ENCODE data around the gene KRTAP10-1. TPM values are rescaled to one million over a fixed set of nuclear protein-coding genes. Genes with fewer than 3 reads are reported as not detected.

Gene KRTAP10-1
- total RNA-seq, 4 donors from 2014 or later = not detected

- Histone ChIP-seq H3K27me3 (no peaks in the 10 kb centered on the region), H3K9me3 (no peaks in the 10 kb centered on the region), H3K4me3 (no peak overlapping the region), H3K27ac (no peak overlapping the region), H3K4me1 (no peaks in the 10 kb centered on the region), H3K36me3 (no peaks in the 10 kb centered on the region)
- intact Hi-C loops (cut with DNase I; ENCODE audit: low total_unique reads) = no loop called here
- no peak for DNase-seq
- TF ChIP-seq POLR2A (IDR thresholded peaks at IDR 0.05) (no peak), CTCF (IDR thresholded peaks at IDR 0.05) (no peak)
Measured at GRCh38 chr21:44526096-44526997, 13.6 kb downstream of the KRTAP10-1 start.

DNA sequence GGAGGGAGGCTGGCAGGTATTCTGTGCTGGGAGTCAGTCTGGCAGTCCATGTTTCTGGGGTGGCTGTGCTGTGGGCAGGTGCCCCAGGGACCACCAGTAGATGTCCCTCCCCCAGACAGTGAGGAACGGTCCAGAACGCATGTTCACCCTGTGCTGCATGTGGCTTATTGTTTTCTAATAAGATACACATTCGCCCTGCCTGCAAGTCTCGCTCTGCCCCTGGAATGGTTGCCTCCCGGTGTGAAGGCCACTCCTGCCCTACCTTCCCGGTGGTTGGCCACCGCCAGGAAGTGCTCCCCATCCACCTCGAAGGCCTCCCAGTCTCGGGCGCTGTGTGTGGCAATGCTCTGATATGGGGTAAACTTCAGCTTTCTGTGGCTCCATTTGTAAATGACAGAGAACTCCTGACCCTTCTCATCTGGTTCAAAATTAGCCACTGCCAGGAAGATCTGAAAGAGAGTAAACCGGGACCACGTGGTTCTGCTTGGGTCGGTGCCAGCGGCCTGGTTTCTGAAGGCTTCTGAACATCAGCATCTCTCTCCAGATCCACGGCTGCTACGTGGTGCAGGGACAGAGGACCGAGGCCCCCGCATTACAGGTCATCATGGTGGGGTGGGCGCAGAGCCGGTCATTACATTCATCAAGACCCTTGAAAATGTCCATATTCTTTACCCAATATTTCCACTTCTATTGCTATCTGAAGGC is 14.5 kb downstream of the KRTAP10-1 start:
- Histone ChIP-seq H3K36me3 (no peaks in the 10 kb centered on the region), H3K27me3 (no peaks in the 10 kb centered on the region), H3K4me1 (no peaks in the 10 kb centered on the region), H3K9me3 (no peaks in the 10 kb centered on the region), H3K4me3 (no peak overlapping the region), H3K27ac (no peak overlapping the region)
- intact Hi-C loops (cut with DNase I; ENCODE audit: low total_unique reads) = no loop called here
- TF ChIP-seq CTCF (IDR thresholded peaks at IDR 0.05) = no peak
- no peak for TF ChIP-seq POLR2A (IDR thresholded peaks at IDR 0.05)
- peak; percentile 3 to 12 for DNase-seq

DNA sequence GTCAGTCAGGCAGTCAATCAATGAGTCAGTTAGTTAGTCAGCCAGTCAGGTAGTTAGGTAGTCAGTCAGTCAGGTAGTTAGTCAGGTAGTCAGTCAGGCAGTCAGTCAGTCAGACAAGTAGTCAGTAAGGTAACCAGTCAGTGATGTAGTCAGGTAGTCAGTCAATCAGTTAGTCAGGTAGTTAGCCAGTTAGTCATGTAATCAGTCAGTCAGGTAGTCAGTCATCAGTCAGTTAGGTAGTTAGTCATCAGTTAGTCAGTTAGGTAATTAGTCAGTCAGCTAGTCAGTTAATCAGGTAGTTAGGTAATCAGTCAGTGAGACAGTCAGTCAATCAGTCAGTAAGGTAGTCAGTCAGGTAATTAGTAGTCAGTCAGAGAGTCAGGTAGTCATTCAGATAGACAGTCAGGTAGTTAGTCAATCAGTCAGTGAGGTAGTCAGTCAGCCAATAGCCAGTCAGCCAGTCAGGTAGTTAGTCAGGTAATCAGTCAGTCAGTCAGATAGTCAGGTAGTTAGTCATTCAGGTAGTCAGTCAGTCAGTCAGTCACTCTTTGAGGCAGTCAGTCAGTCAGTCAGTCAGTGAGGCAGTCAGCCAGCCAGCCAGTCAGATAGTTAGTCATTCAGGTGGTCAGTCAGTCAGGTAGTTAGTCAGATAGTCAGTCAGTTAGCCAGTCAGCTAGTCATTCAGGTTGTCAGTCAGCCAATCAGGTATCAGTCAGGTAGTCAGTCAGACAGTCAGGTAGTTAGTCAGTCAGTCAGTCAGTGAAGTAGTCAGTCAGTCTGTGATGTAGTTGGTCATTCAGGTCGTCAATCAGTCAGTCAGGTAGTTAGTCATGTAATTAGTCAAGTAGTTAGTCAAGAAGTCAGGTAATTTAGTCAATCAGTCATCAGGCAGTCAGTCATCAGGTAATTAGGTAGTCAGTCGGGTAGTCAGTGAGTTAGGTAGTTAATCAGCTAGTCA is 15.3 kb downstream of the KRTAP10-1 start:
- H3K4me3 ChIP-seq = no peak overlapping the region
- H3K4me1 ChIP-seq = no peaks in the 10 kb centered on the region
- H3K27ac ChIP-seq = no peak overlapping the region
- no peaks in the 10 kb centered on the region for H3K9me3 ChIP-seq
- TF ChIP-seq CTCF (IDR thresholded peaks at IDR 0.05) (no peak), POLR2A (IDR thresholded peaks at IDR 0.05) (no peak)
- H3K36me3 ChIP-seq = no peaks in the 10 kb centered on the region
- DNase-seq = peak in 1 of 2 donors; percentile 1
- intact Hi-C loops (cut with DNase I; ENCODE audit: low total_unique reads) = no loop called here
- no peaks in the 10 kb centered on the region for H3K27me3 ChIP-seq

DNA sequence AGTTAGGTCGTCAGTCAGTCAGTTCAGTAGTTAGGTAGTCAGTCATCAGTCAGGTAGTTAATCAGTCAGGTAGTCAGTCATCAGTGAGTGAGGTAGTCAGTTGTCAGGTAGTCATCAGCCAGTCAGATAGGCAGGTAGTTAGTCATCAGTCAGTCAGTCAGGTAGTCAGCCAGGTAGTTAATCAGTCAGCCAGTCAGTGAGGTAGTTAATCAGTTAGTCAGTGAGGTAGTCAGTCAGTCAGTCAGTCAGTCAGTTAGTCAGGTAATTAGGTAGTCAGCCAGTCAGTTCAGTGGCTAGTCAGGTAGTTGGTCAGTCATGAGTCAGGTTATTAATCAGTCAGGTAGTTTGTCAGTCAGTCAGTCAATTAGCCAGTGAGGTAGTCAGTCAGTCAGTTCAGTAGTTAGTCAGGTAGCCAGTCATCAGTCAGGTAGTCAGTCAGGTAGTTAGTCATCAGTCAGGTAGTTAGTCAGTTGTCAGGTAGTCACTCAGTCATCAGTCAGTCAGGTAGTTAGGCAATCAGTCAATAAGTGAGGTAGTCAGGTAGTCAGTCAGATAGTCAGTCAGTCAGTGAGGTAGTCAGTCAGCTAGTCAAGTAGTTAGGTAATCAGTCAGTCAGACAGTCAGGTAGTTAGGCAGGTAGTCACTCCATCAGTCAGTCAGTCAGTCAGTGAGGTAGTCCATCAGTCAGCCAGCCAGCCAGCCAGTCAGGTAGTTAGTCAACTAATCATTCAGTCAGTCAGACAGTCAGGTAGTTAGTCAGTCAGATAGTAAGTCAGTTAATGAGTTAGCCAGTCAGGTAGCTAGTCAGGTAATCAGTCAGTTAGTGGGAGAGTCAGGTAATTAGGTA is 16.2 kb downstream of the KRTAP10-1 start:
- intact Hi-C loops (cut with DNase I; ENCODE audit: low total_unique reads) = no loop called here
- no peak for DNase-seq

More for the DNA sequence above, 16.2 kb downstream of the KRTAP10-1 start:
- no peaks in the 10 kb centered on the region for H3K4me1 ChIP-seq
- H3K36me3 ChIP-seq = no peaks in the 10 kb centered on the region
- TF ChIP-seq POLR2A (IDR thresholded peaks at IDR 0.05) = no peak
- no peak for TF ChIP-seq CTCF (IDR thresholded peaks at IDR 0.05)
- H3K27me3 ChIP-seq = no peaks in the 10 kb centered on the region
- H3K4me3 ChIP-seq = no peak overlapping the region
- H3K9me3 ChIP-seq = no peaks in the 10 kb centered on the region
- H3K27ac ChIP-seq = no peak overlapping the region

All from uterus (tissue), 4 donors.